Choroid plexus epithelial cell (primary cell): ENCODE results near the gene PPIL6.

Source experiments
- DNase-seq: peaks from one replicate; pipeline ENCODE4 v3.0.0-alpha.2; 2010; ENCODE audit warnings: low read depth
- H3K4me3 ChIP-seq: 2 replicates; pipeline ENCODE4 v1.5.1; 2011; ENCODE audit warnings: low read depth, mild to moderate bottlenecking, control low read depth, low read length, moderate library complexity
- TF ChIP-seq, protein P1 (sequence below): conservative IDR thresholded peaks from 2 replicates; pipeline ENCODE4 v1.5.1; 2011; ENCODE audit warnings: low read depth, mild to moderate bottlenecking, control low read depth, inconsistent platforms, low read length, moderate library complexity

The PPIL6 gene

GRCh38 chr6:109453594-109454495 lies 13.4 kb upstream of the PPIL6 start:
- TF ChIP-seq, protein P1, sequence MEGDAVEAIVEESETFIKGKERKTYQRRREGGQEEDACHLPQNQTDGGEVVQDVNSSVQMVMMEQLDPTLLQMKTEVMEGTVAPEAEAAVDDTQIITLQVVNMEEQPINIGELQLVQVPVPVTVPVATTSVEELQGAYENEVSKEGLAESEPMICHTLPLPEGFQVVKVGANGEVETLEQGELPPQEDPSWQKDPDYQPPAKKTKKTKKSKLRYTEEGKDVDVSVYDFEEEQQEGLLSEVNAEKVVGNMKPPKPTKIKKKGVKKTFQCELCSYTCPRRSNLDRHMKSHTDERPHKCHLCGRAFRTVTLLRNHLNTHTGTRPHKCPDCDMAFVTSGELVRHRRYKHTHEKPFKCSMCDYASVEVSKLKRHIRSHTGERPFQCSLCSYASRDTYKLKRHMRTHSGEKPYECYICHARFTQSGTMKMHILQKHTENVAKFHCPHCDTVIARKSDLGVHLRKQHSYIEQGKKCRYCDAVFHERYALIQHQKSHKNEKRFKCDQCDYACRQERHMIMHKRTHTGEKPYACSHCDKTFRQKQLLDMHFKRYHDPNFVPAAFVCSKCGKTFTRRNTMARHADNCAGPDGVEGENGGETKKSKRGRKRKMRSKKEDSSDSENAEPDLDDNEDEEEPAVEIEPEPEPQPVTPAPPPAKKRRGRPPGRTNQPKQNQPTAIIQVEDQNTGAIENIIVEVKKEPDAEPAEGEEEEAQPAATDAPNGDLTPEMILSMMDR, result no peak
- peak overlapping the region; percentile 84 for H3K4me3 ChIP-seq
- DNase-seq, result peak; percentile 24

- DNase-seq, result no peak
- TF ChIP-seq, protein P1, result no peak
- H3K4me3 ChIP-seq, result no peak overlapping the region
These were observed 12.7 kb upstream of the PPIL6 start for GRCh38 chr6:109453156-109453555.

- no peak for DNase-seq
- TF ChIP-seq, protein P1, result no peak
- no peak overlapping the region for H3K4me3 ChIP-seq
These were observed 11.8 kb upstream of the PPIL6 start for GRCh38 chr6:109452181-109452580.

DNA sequence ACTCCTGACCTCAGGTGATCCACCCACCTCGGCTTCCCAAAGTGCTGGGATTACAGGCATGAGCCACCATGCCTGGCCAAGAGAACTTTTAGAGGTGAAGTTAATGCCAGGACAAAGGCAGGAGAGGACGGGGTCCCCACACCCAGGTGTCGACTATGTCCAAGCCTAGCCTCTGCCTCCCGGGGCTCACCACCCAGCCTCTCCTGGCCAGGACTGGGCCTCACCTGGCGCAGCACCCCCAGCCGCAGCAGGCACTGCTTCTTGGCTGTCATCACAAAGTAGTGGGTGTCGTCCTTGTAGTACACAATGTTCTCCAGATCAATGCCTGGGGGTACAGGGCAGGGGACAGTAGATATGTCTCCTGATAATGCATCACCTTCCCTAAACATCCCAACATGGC lies 10.9 kb upstream of the PPIL6 start:
- DNase-seq, result no peak
- no peak overlapping the region for H3K4me3 ChIP-seq
- TF ChIP-seq, protein P1, result no peak

DNA sequence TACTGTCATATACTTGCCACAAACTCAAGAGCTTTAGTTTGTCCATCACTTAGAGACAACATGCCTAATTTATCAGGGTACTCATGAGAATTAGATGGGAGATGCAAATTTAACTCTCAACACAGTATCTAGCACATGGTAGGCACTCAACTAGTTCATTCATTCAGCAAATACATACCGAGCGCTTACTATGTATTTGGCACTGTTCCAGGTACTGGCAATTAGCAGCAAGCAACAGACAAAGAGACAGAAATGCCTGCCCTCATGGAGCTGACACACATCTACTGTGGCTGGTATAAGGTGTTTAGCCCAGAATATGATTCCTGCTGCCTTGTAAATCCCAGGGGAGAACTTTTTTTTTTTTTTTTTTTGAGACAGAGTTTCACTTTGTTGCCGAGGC lies 10.4 kb upstream of the PPIL6 start:
- no peak for DNase-seq
- H3K4me3 ChIP-seq, result no peak overlapping the region
- TF ChIP-seq, protein P1, result no peak

DNA sequence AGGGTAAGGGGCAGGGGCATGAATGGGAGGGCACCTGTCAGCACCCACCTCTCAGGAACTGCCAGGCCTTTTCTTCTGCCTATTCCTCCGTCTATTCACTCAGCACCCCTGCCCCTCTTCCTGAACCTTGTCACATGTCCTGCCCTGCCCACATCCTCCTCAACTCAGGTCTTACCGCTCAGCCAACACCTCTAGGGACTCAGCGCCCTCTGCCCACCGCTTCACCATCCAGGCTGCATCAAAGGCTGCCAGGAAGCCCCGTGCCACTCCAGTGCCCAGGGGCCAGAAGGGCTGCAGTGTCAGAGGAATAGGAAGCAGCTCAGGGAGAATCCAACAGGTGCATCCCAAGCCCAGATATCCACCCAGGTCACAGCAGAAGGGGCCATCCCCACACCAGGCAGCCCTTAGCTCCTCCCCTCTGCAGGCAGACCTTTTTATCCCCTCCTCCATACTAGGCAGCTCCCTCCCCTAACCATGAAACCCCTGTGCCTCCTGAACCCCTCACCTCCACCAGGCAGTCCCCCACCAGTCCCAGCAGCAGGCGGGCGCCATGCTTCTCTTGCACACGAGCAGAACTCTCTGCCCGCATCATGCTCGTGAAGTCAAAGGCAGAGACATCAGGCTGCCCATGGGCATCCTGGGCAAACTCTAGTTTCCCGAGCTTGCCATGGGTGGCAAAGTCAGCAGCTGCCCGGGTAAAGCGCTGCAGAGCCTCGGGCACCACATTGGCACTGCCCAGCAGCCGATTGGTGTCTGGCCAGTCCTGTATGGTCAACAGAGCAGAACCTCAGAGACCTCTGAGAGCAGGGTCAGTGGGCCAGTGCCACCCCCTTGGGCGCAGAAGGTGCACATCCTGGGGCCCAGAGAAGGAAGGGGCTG lies 9.6 kb upstream of the PPIL6 start:
- no peak for DNase-seq
- H3K4me3 ChIP-seq, result no peak overlapping the region
- TF ChIP-seq, protein P1, result no peak
